NB4 (cell line): ENCODE results near the gene KLHL17.
"Not testable (repeated sequence)": the region's sequence is repeated elsewhere in the genome, so short reads cannot be mapped to it uniquely, and the experiment has no call there.

Experiments used
- DNase-seq: peaks from one replicate; pipeline ENCODE4 v3.0.0; 2010; ENCODE audit warnings: low read depth
- H3K4me3 ChIP-seq: one replicate; pipeline ENCODE4 v1.5.1; 2011; ENCODE audit warnings: mild to moderate bottlenecking, low read depth, low read length, moderate library complexity
- CTCF ChIP-seq: IDR thresholded peaks from one replicate; pipeline ENCODE4 v1.5.1; 2012; ENCODE audit warnings: low read depth, low read length
- MYC ChIP-seq: IDR thresholded peaks from 2 replicates; pipeline ENCODE4 v1.6.1; 2011; ENCODE audit warnings: low read depth, low read length
- POLR2A ChIP-seq: IDR thresholded peaks from 2 replicates; pipeline ENCODE4 v1.6.1; 2011; ENCODE audit warnings: mild to moderate bottlenecking; ENCODE audit not compliant: insufficient read length; ENCODE audit errors: extremely low read depth
- TF ChIP-seq, protein P1 (sequence below): IDR thresholded peaks from 2 replicates; pipeline ENCODE4 v1.6.1; 2011; ENCODE audit warnings: low read depth, low read length

KLHL17 gene

DNA sequence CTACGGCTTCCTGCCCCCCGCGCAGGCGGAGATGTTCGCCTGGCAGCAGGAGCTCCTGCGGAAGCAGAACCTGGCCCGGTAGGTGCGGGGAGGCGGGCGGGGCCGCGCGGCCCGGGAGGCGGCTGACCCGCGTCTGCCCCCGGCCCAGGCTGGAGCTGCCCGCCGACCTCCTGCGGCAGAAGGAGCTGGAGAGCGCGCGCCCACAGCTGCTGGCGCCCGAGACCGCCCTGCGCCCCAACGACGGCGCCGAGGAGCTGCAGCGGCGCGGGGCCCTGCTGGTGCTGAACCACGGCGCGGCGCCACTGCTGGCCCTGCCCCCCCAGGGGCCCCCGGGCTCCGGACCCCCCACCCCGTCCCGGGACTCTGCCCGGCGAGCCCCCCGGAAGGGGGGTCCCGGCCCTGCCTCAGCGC is 18.0 kb upstream of the KLHL17 start:
- no peak for TF ChIP-seq POLR2A
- TF ChIP-seq CTCF, result no peak
- TF ChIP-seq MYC, result no peak
- TF ChIP-seq, protein P1, sequence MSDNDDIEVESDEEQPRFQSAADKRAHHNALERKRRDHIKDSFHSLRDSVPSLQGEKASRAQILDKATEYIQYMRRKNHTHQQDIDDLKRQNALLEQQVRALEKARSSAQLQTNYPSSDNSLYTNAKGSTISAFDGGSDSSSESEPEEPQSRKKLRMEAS, result no peak
- H3K4me3 ChIP-seq, result no peak overlapping the region
- DNase-seq, result no peak

DNA sequence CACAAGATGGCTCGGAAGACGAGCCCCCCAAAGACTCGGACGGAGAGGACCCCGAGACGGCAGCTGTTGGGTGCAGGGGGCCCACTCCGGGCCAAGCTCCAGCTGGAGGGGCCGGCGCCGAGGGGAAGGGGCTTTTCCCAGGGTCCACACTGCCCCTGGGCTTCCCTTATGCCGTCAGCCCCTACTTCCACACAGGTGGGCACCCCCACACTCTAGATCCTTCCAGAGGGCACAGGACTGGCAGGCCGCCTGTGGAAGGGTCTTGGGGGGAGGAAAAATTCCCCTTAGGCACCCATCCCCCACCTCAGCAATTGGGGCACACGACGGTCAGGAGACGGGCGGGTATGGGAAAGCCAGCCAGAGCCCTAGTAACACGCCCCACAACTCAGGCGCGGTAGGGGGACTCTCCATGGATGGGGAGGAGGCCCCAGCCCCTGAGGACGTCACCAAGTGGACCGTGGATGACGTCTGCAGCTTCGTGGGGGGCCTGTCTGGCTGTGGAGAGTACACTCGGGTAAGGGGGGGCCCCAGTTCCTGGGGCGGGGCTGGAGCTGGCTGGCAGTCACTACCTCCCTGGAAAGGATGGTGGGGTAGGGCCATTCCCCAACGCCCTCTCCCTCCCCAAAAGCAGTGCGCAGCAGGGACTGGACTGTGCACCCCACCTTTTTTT is 17.4 kb upstream of the KLHL17 start:
- H3K4me3 ChIP-seq, result no peak overlapping the region
- TF ChIP-seq, protein P1, result no peak
- TF ChIP-seq MYC (no peak), POLR2A (no peak), CTCF (no peak)
- no peak for DNase-seq

- H3K4me3 ChIP-seq, result no peak overlapping the region
- DNase-seq, result no peak
- TF ChIP-seq, protein P1, result no peak
- TF ChIP-seq MYC (no peak), POLR2A (no peak), CTCF (no peak)
These were observed 16.6 kb upstream of the KLHL17 start for GRCh38 chr1:943545-944340.

DNA sequence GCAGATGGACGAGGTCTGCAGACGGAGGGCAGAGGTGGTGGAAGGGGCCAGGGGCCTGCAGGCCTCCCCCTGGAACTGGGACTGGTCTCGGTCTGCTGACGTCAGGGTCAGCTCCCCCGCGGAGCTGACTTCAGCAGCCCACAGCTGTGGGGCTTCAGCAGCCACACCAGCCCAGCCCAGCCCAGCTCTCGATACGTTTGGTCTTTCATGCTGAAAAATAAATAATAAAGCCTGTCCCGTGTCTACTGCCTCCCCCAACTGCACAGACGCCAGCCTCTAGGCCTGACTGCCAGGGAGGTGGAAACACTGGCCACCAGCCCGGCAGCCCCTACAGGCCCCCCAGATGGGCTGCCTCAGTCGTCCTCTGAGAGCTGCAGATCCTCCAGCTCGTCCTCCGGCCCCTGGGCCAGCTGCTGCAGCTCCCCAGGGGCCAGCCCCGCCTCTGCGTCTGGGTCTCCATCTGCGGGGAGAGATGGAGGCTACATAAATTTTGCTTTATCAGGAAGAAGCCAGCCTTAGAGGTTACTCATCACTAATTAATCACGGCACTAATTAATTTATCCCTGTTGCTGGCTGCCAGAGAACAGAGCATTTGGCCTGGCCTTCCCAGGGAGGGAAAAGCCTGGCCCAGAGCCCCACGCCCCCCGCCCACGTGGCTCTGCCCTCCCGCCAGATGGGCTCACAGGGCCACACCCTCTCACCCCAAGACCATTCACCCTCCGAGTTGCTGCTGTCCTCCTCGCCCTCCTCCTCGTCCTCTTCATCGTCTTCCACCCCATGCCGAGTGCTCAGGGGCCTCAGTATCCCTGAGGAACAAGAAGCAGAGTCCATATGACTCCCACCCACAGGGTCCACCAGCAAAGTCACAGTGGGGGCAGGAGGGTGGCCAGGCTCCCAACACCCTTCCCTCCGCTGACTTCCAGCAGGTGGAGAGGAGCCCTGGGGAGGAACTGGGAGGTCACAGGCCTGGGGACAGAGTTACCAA is 15.8 kb upstream of the KLHL17 start:
- TF ChIP-seq, protein P1, result no peak
- no peak for TF ChIP-seq MYC
- no peak for TF ChIP-seq CTCF
- no peak for TF ChIP-seq POLR2A
- no peak for DNase-seq
- H3K4me3 ChIP-seq, result no peak overlapping the region

- no peak overlapping the region for H3K4me3 ChIP-seq
- DNase-seq, result no peak
- TF ChIP-seq POLR2A, result no peak
- no peak for TF ChIP-seq MYC
- no peak for TF ChIP-seq CTCF
- TF ChIP-seq, protein P1, result no peak
These were observed 14.5 kb upstream of the KLHL17 start for GRCh38 chr1:945688-946556.

DNA sequence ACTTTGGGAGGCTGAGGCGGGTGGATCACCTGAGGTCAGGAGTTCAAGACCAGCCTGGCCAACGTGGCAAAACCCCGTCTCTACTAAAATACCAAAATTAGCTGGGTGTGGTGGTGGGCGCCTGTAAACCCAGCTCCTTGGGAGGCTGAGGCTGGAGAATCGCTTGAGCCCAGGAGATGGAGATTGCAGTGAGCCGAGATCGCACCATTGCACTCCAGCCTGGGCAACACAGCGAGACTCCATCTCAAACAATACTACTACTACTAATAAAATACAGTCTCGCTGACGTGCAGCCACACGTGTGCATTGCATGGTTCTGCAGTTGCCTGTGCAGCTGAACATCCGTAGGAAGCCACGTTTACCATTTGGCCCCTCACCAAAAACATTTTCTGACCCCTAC is 13.6 kb upstream of the KLHL17 start:
- DNase-seq, H3K4me3 ChIP-seq: not testable (repeated sequence)
